22Rv1 (cell line): ENCODE measurements around the gene ERVK3-1.
A peak's percentile ranks its signal among the peaks of the same experiment; 100 is the strongest.

Experiments used
- H3K27ac ChIP-seq: fragments of 450-650 bp; 2 replicates; pipeline ENCODE4 v1.5.1; 2017
- CTCF ChIP-seq: fragments of 450-650 bp; IDR thresholded peaks from 2 replicates; pipeline ENCODE4 v1.5.1; 2017; ENCODE audit warnings: mild to moderate bottlenecking
- ZFX ChIP-seq: fragments of 450-650 bp; IDR thresholded peaks from 2 replicates; pipeline ENCODE4 v1.6.1; 2017; ENCODE audit warnings: antibody characterized with exemption, borderline replicate concordance

ERVK3-1 gene

GRCh38 chr19:58345558-58345957 is 40.4 kb downstream of the ERVK3-1 start:
- no peak for TF ChIP-seq ZFX
- TF ChIP-seq CTCF: no peak
- H3K27ac ChIP-seq: no peak overlapping the region

GRCh38 chr19:58346961-58347929 is 42.1 kb downstream of the ERVK3-1 start:
- peak overlapping the region; percentile 48 for H3K27ac ChIP-seq
- no peak for TF ChIP-seq ZFX
- no peak for TF ChIP-seq CTCF

- H3K27ac ChIP-seq: peak overlapping the region; percentile 48
Observed at GRCh38 chr19:58348080-58348479, 42.9 kb downstream of the ERVK3-1 start.

- TF ChIP-seq CTCF: no peak
- TF ChIP-seq ZFX: no peak
- H3K27ac ChIP-seq: no peak overlapping the region
Observed at GRCh38 chr19:58349590-58349989, 44.4 kb downstream of the ERVK3-1 start.

- no peak overlapping the region for H3K27ac ChIP-seq
- TF ChIP-seq CTCF: no peak
- TF ChIP-seq ZFX: no peak
Observed at GRCh38 chr19:58350001-58350861, 45.1 kb downstream of the ERVK3-1 start.

- no peak overlapping the region for H3K27ac ChIP-seq
- no peak for TF ChIP-seq CTCF
Observed at GRCh38 chr19:58350871-58351557, 45.8 kb downstream of the ERVK3-1 start.

GRCh38 chr19:58351558-58351878 is 46.3 kb downstream of the ERVK3-1 start:
- TF ChIP-seq ZFX: no peak
- TF ChIP-seq CTCF: no peak
- H3K27ac ChIP-seq: no peak overlapping the region
